Measurements from ENCODE around the gene RABEP2.

The RABEP2 gene

GRCh38 chr16:28967156-28967555 lies 42.1 kb upstream of the RABEP2 start:
- Histone ChIP-seq H2BK5ac (ENCODE audit: low read depth, low read length, poor library complexity) (no peak overlapping the region), H3K4me1 (ENCODE audit: control insufficient read depth in 1 of 2, insufficient read depth in 2 of 2, low read length in 2 of 2) (no peaks in the 10 kb centered on the region), H2BK120ac (ENCODE audit: insufficient read depth, low read length, poor library complexity) (no peak overlapping the region), H3K4me3 (ENCODE audit: low read depth, low read length) (no peak overlapping the region), H2AFZ (ENCODE audit: insufficient read depth, low read length, poor library complexity) (no peak overlapping the region), H4K8ac (ENCODE audit: low read depth, low read length) (no peak overlapping the region), H3K9me3 (ENCODE audit: insufficient read depth, low read depth, low read length) (peaks cover 1% of the 10 kb centered on the region), H4K91ac (ENCODE audit: low read depth, low read length) (no peak overlapping the region), H4K12ac (ENCODE audit: low read depth, low read length) (no peak overlapping the region), H2BK12ac (ENCODE audit: low read length) (no peak overlapping the region), H3K27me3 (ENCODE audit: insufficient read depth, low read length) (no peaks in the 10 kb centered on the region), H3K79me1 (ENCODE audit: low read length) (no peaks in the 10 kb centered on the region), H3K79me2 (ENCODE audit: control insufficient read depth, insufficient read depth, low read length, poor library complexity) (no peaks in the 10 kb centered on the region), H3K18ac (ENCODE audit: low read length) (no peak overlapping the region), H3K4ac (ENCODE audit: low read depth, low read length) (no peak overlapping the region), H3K4me2 (ENCODE audit: low read length) (no peak overlapping the region), H2AK5ac (ENCODE audit: low read length) (no peak overlapping the region), H3K14ac (ENCODE audit: low read length) (no peak overlapping the region), H3K9ac (ENCODE audit: low read length) (no peak overlapping the region), H3K27ac (ENCODE audit: low read depth, low read length) (no peak overlapping the region), H3K36me3 (ENCODE audit: control insufficient read depth in 1 of 2, insufficient read depth in 2 of 2, low read length in 2 of 2) (peaks cover 19 to 24% of the 10 kb centered on the region in 2 experiments), H3K23ac (ENCODE audit: low read length) (no peak overlapping the region)
- no CpG with 5 or more reads among the region's 4 CpGs for WGBS (ENCODE audit: extremely low coverage, insufficient coverage, insufficient read length)
- no peak for DNase-seq

GRCh38 chr16:28964496-28964895 lies 39.5 kb upstream of the RABEP2 start:
- no peak overlapping the region for H2AFZ ChIP-seq (ENCODE audit: insufficient read depth, low read length, poor library complexity)

GRCh38 chr16:28964072-28964471 lies 39.0 kb upstream of the RABEP2 start:
- DNase-seq: no peak
- Histone ChIP-seq H3K14ac (ENCODE audit: low read length) (no peak overlapping the region), H3K27me3 (ENCODE audit: insufficient read depth, low read length) (no peaks in the 10 kb centered on the region), H3K79me1 (ENCODE audit: low read length) (no peaks in the 10 kb centered on the region), H4K91ac (ENCODE audit: low read depth, low read length) (no peak overlapping the region), H3K36me3 (ENCODE audit: control insufficient read depth in 1 of 2, insufficient read depth in 2 of 2, low read length in 2 of 2) (peaks cover 27 to 32% of the 10 kb centered on the region in 2 experiments), H4K12ac (ENCODE audit: low read depth, low read length) (no peak overlapping the region), H2BK12ac (ENCODE audit: low read length) (no peak overlapping the region), H3K4ac (ENCODE audit: low read depth, low read length) (no peak overlapping the region), H3K4me1 (ENCODE audit: control insufficient read depth in 1 of 2, insufficient read depth in 2 of 2, low read length in 2 of 2) (no peaks in the 10 kb centered on the region), H2AFZ (ENCODE audit: insufficient read depth, low read length, poor library complexity) (no peak overlapping the region), H2BK120ac (ENCODE audit: insufficient read depth, low read length, poor library complexity) (no peak overlapping the region), H3K18ac (ENCODE audit: low read length) (no peak overlapping the region), H3K9me3 (ENCODE audit: insufficient read depth, low read depth, low read length) (no peaks in the 10 kb centered on the region), H2BK5ac (ENCODE audit: low read depth, low read length, poor library complexity) (no peak overlapping the region), H2AK5ac (ENCODE audit: low read length) (no peak overlapping the region), H4K8ac (ENCODE audit: low read depth, low read length) (no peak overlapping the region), H3K79me2 (ENCODE audit: control insufficient read depth, insufficient read depth, low read length, poor library complexity) (no peaks in the 10 kb centered on the region), H3K23ac (ENCODE audit: low read length) (no peak overlapping the region), H3K4me2 (ENCODE audit: low read length) (no peak overlapping the region), H3K9ac (ENCODE audit: low read length) (no peak overlapping the region), H3K4me3 (ENCODE audit: low read depth, low read length) (no peak overlapping the region), H3K27ac (ENCODE audit: low read depth, low read length) (no peak overlapping the region)
- no CpG with 5 or more reads among the region's 3 CpGs for WGBS (ENCODE audit: extremely low coverage, insufficient coverage, insufficient read length)

More at GRCh38 chr16:28964496-28964895, 39.5 kb upstream of the RABEP2 start:
- Histone ChIP-seq H2BK5ac (ENCODE audit: low read depth, low read length, poor library complexity) (no peak overlapping the region), H3K23ac (ENCODE audit: low read length) (no peak overlapping the region), H3K9me3 (ENCODE audit: insufficient read depth, low read depth, low read length) (no peaks in the 10 kb centered on the region), H3K27ac (ENCODE audit: low read depth, low read length) (no peak overlapping the region), H3K4ac (ENCODE audit: low read depth, low read length) (no peak overlapping the region), H3K4me3 (ENCODE audit: low read depth, low read length) (no peak overlapping the region), H3K4me2 (ENCODE audit: low read length) (no peak overlapping the region), H3K4me1 (ENCODE audit: control insufficient read depth in 1 of 2, insufficient read depth in 2 of 2, low read length in 2 of 2) (no peaks in the 10 kb centered on the region), H2BK120ac (ENCODE audit: insufficient read depth, low read length, poor library complexity) (no peak overlapping the region), H3K79me1 (ENCODE audit: low read length) (no peaks in the 10 kb centered on the region), H3K14ac (ENCODE audit: low read length) (no peak overlapping the region), H3K18ac (ENCODE audit: low read length) (no peak overlapping the region), H2BK12ac (ENCODE audit: low read length) (no peak overlapping the region), H3K36me3 (ENCODE audit: control insufficient read depth in 1 of 2, insufficient read depth in 2 of 2, low read length in 2 of 2) (peaks cover 25 to 31% of the 10 kb centered on the region in 2 experiments), H3K9ac (ENCODE audit: low read length) (peak overlapping the region; percentile 42), H2AK5ac (ENCODE audit: low read length) (no peak overlapping the region), H3K79me2 (ENCODE audit: control insufficient read depth, insufficient read depth, low read length, poor library complexity) (no peaks in the 10 kb centered on the region), H4K8ac (ENCODE audit: low read depth, low read length) (no peak overlapping the region), H4K91ac (ENCODE audit: low read depth, low read length) (no peak overlapping the region), H4K12ac (ENCODE audit: low read depth, low read length) (no peak overlapping the region), H3K27me3 (ENCODE audit: insufficient read depth, low read length) (no peaks in the 10 kb centered on the region)
- no peak for DNase-seq
- WGBS (ENCODE audit: extremely low coverage, insufficient coverage, insufficient read length): no CpG with 5 or more reads among the region's 2 CpGs

GRCh38 chr16:28958836-28959235 lies 33.8 kb upstream of the RABEP2 start:
- WGBS (ENCODE audit: extremely low coverage, insufficient coverage, insufficient read length): no CpG with 5 or more reads among the region's 6 CpGs
- no peak overlapping the region for H2AK5ac ChIP-seq (ENCODE audit: low read length)

More at GRCh38 chr16:28958836-28959235, 33.8 kb upstream of the RABEP2 start:
- H3K36me3 ChIP-seq (ENCODE audit: control insufficient read depth in 1 of 2, insufficient read depth in 2 of 2, low read length in 2 of 2): peaks cover 57 to 62% of the 10 kb centered on the region in 2 experiments
- no peak overlapping the region for H4K8ac ChIP-seq (ENCODE audit: low read depth, low read length)
- no peak for DNase-seq
- no peak overlapping the region for H2BK12ac ChIP-seq (ENCODE audit: low read length)
- H2AFZ ChIP-seq (ENCODE audit: insufficient read depth, low read length, poor library complexity): no peak overlapping the region
- H4K91ac ChIP-seq (ENCODE audit: low read depth, low read length): no peak overlapping the region
- no peaks in the 10 kb centered on the region for H3K79me1 ChIP-seq (ENCODE audit: low read length)
- no peak overlapping the region for H3K4ac ChIP-seq (ENCODE audit: low read depth, low read length)
- H3K27me3 ChIP-seq (ENCODE audit: insufficient read depth, low read length): no peaks in the 10 kb centered on the region
- H3K4me1 ChIP-seq (ENCODE audit: control insufficient read depth in 1 of 2, insufficient read depth in 2 of 2, low read length in 2 of 2): no peaks in the 10 kb centered on the region
- H3K14ac ChIP-seq (ENCODE audit: low read length): no peak overlapping the region
- H2BK5ac ChIP-seq (ENCODE audit: low read depth, low read length, poor library complexity): no peak overlapping the region
- H3K9me3 ChIP-seq (ENCODE audit: insufficient read depth, low read depth, low read length): no peaks in the 10 kb centered on the region
- H3K79me2 ChIP-seq (ENCODE audit: control insufficient read depth, insufficient read depth, low read length, poor library complexity): no peaks in the 10 kb centered on the region
- H3K27ac ChIP-seq (ENCODE audit: low read depth, low read length): no peak overlapping the region
- no peak overlapping the region for H3K9ac ChIP-seq (ENCODE audit: low read length)
- H3K23ac ChIP-seq (ENCODE audit: low read length): no peak overlapping the region
- H3K4me2 ChIP-seq (ENCODE audit: low read length): no peak overlapping the region
- no peak overlapping the region for H2BK120ac ChIP-seq (ENCODE audit: insufficient read depth, low read length, poor library complexity)
- no peak overlapping the region for H3K4me3 ChIP-seq (ENCODE audit: low read depth, low read length)
- no peak overlapping the region for H3K18ac ChIP-seq (ENCODE audit: low read length)
- H4K12ac ChIP-seq (ENCODE audit: low read depth, low read length): no peak overlapping the region

Data from trophoblast cell (in vitro differentiated cells and primary cell).